K562 (cell line): ENCODE data around the gene FLT1. TPM values are rescaled to one million over a fixed set of nuclear protein-coding genes. Genes with fewer than 3 reads are reported as not detected.
A peak's percentile ranks its signal among the peaks of the same experiment; 100 is the strongest.

Experiments
- FOSL1 ChIP-seq: fragments of 200-800 bp; sonication (Bioruptor generic); conservative IDR thresholded peaks from 2 replicates; pipeline ENCODE4 v1.6.1; 2016; ENCODE audit warnings: missing genetic modification characterization, missing compliant biosample characterization
- GATAD2B ChIP-seq: fragments of 450-650 bp; IDR thresholded peaks from 2 replicates; pipeline ENCODE4 v1.6.1; 2017; ENCODE audit warnings: mild to moderate bottlenecking, borderline replicate concordance
- L3MBTL2 ChIP-seq: fragments of 450-650 bp; IDR thresholded peaks from 2 replicates; pipeline ENCODE4 v1.6.1; 2016; ENCODE audit warnings: mild to moderate bottlenecking, moderate library complexity
- MEF2D ChIP-seq: conservative IDR thresholded peaks from 2 replicates; pipeline ENCODE4 v1.6.1; 2016; ENCODE audit warnings: low read depth, missing genetic modification characterization, missing compliant biosample characterization
- NCOR1 ChIP-seq: fragments of 450-650 bp; IDR thresholded peaks from 2 replicates; pipeline ENCODE4 v1.6.1; 2016; ENCODE audit warnings: mild to moderate bottlenecking, moderate library complexity
- NFIC ChIP-seq: fragments of 450-650 bp; IDR thresholded peaks from 2 replicates; pipeline ENCODE4 v1.6.1; 2017; ENCODE audit warnings: mild to moderate bottlenecking, inconsistent platforms
- NFIX ChIP-seq: fragments of 250-450 bp; sonication (Bioruptor Pico); IDR thresholded peaks from 2 replicates; pipeline ENCODE4 v1.4.0; 2020; ENCODE audit warnings: low read depth, mild to moderate bottlenecking, moderate library complexity
- U2AF1 ChIP-seq: fragments of 200-400 bp; formaldehyde crosslinking; optimal IDR thresholded peaks from 2 replicates; pipeline ENCODE3; 2017; ENCODE audit warnings: mild to moderate bottlenecking, low read depth, low read length, moderate library complexity
- polyA plus RNA-seq, 8 experiments: library from polyadenylated mRNA; depleted of rRNA in 4 of 8; stranded (reverse) in 5 of 8; unstranded in 3 of 8; fragments of >200 nt; fragmentation: Nextera tagmentation in 2 of 8; fragmentation: Illumina TruSeq in 1 of 8; extraction: Ambion mirVana in 2 of 8; extraction: Trizol in 1 of 8; gene quantifications; 2 replicates each; pipeline versions ENCODE4 v1.2.1 to v1.2.3, GENCODE V29; 2011 to 2014; ENCODE audit warnings: inconsistent platforms in 1 of 8, missing spikeins in 1 of 8
- total RNA-seq, 7 experiments: library from RNA; depleted of rRNA in 6 of 7; stranded (reverse); fragments of >200 nt in 6 of 7; fragmentation: Illumina TruSeq in 2 of 7; extraction: Trizol in 2 of 7; gene quantifications; 2 replicates each; pipeline versions ENCODE4 v1.2.1 to v1.2.3, GENCODE V29; 2011 to 2021; ENCODE audit warnings: low replicate concordance in 1 of 7
- TF ChIP-seq, protein P1 (sequence below), 2 experiments: fragments of 450-650 bp; formaldehyde crosslinking in 1 of 2; IDR thresholded peaks; 2 replicates each; pipeline versions ENCODE4 v1.4.0 to v1.6.1; 2014 to 2020; ENCODE audit warnings: mild to moderate bottlenecking in 2 of 2, borderline replicate concordance in 1 of 2, low read depth in 1 of 2
- TF ChIP-seq, protein P2 (sequence below), 3 experiments: fragments of 200-800 bp in 1 of 3; fragments of 250-450 bp in 1 of 3; fragments of 450-650 bp in 1 of 3; sonication (Bioruptor Pico) in 1 of 3; sonication (Bioruptor generic) in 1 of 3; formaldehyde crosslinking in 1 of 3; IDR thresholded peaks; 2 replicates each; pipeline versions ENCODE4 v1.6.1 to v1.8.0; 2016 to 2022; ENCODE audit warnings: mild to moderate bottlenecking in 2 of 3, missing genetic modification characterization in 2 of 3, missing compliant biosample characterization in 1 of 3, moderate library complexity in 1 of 3
- TF ChIP-seq, protein P3 (sequence below): fragments of 450-650 bp; IDR thresholded peaks from 2 replicates; pipeline ENCODE4 v1.6.1; 2018; ENCODE audit not compliant: partially characterized antibody

FLT1 gene
- total and polyA plus RNA-seq, 9 of the 15 experiments (the other 6 are each of a cell fraction or from before 2014, with no cell fraction given): 0.01 to 2.0 (median 0.22) TPM

DNA sequence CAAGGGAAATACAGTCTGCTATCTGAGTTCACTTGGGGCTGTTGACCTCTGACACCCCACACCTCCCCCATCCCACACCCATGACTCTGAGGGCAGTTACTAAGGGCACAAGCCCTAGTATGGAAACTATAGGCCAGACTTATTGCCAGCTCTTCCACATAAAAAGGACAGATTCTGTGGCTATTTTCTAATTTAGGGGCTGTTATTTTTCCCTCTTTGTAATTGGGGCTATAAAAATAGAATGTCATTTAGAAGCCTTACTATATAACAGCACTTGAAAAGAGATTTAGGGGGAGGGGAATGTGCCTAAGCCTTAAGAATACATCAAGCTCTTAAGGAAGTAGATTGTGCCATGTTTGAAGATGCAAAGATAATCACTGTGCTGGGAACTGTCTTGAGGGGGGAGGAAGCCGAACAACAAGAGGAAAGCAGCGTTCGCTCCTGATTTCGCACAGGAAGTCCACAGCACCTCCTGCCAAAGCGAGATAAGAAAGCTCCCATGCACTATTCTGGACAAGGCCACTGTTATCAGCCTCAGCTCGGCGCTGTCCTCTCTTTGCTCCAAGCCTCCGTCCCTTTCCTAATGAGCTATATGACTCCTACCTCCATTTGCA lies 86.6 kb downstream of the FLT1 start (continued):
- TF ChIP-seq, protein P1, sequence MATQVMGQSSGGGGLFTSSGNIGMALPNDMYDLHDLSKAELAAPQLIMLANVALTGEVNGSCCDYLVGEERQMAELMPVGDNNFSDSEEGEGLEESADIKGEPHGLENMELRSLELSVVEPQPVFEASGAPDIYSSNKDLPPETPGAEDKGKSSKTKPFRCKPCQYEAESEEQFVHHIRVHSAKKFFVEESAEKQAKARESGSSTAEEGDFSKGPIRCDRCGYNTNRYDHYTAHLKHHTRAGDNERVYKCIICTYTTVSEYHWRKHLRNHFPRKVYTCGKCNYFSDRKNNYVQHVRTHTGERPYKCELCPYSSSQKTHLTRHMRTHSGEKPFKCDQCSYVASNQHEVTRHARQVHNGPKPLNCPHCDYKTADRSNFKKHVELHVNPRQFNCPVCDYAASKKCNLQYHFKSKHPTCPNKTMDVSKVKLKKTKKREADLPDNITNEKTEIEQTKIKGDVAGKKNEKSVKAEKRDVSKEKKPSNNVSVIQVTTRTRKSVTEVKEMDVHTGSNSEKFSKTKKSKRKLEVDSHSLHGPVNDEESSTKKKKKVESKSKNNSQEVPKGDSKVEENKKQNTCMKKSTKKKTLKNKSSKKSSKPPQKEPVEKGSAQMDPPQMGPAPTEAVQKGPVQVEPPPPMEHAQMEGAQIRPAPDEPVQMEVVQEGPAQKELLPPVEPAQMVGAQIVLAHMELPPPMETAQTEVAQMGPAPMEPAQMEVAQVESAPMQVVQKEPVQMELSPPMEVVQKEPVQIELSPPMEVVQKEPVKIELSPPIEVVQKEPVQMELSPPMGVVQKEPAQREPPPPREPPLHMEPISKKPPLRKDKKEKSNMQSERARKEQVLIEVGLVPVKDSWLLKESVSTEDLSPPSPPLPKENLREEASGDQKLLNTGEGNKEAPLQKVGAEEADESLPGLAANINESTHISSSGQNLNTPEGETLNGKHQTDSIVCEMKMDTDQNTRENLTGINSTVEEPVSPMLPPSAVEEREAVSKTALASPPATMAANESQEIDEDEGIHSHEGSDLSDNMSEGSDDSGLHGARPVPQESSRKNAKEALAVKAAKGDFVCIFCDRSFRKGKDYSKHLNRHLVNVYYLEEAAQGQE (IDR thresholded peaks at IDR 0.05; ENCODE audit: borderline replicate concordance): peak; percentile 72
- TF ChIP-seq, protein P1 (CRISPR knock-in tag; IDR thresholded peaks at IDR 0.05; ENCODE audit: low read depth): no peak
- TF ChIP-seq, protein P2, sequence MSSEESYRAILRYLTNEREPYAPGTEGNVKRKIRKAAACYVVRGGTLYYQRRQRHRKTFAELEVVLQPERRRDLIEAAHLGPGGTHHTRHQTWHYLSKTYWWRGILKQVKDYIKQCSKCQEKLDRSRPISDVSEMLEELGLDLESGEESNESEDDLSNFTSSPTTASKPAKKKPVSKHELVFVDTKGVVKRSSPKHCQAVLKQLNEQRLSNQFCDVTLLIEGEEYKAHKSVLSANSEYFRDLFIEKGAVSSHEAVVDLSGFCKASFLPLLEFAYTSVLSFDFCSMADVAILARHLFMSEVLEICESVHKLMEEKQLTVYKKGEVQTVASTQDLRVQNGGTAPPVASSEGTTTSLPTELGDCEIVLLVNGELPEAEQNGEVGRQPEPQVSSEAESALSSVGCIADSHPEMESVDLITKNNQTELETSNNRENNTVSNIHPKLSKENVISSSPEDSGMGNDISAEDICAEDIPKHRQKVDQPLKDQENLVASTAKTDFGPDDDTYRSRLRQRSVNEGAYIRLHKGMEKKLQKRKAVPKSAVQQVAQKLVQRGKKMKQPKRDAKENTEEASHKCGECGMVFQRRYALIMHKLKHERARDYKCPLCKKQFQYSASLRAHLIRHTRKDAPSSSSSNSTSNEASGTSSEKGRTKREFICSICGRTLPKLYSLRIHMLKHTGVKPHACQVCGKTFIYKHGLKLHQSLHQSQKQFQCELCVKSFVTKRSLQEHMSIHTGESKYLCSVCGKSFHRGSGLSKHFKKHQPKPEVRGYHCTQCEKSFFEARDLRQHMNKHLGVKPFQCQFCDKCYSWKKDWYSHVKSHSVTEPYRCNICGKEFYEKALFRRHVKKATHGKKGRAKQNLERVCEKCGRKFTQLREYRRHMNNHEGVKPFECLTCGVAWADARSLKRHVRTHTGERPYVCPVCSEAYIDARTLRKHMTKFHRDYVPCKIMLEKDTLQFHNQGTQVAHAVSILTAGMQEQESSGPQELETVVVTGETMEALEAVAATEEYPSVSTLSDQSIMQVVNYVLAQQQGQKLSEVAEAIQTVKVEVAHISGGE (CRISPR knock-in tag; IDR thresholded peaks at IDR 0.05): peak in 1 of 3 experiments; percentile 64; a peak in 2 of 6 replicates
- TF ChIP-seq FOSL1 (peak; percentile 75), NCOR1 (peak; percentile 95), GATAD2B (peak; percentile 39), NFIC (peak; percentile 87), L3MBTL2 (0 out of 2 replicates have a peak, but pooled peaks have one; percentile 40), U2AF1 (no peak), NFIX (no peak), MEF2D (tag) (peak; percentile 81; the same call in 1 of the 2 replicates)
- TF ChIP-seq, protein P3, sequence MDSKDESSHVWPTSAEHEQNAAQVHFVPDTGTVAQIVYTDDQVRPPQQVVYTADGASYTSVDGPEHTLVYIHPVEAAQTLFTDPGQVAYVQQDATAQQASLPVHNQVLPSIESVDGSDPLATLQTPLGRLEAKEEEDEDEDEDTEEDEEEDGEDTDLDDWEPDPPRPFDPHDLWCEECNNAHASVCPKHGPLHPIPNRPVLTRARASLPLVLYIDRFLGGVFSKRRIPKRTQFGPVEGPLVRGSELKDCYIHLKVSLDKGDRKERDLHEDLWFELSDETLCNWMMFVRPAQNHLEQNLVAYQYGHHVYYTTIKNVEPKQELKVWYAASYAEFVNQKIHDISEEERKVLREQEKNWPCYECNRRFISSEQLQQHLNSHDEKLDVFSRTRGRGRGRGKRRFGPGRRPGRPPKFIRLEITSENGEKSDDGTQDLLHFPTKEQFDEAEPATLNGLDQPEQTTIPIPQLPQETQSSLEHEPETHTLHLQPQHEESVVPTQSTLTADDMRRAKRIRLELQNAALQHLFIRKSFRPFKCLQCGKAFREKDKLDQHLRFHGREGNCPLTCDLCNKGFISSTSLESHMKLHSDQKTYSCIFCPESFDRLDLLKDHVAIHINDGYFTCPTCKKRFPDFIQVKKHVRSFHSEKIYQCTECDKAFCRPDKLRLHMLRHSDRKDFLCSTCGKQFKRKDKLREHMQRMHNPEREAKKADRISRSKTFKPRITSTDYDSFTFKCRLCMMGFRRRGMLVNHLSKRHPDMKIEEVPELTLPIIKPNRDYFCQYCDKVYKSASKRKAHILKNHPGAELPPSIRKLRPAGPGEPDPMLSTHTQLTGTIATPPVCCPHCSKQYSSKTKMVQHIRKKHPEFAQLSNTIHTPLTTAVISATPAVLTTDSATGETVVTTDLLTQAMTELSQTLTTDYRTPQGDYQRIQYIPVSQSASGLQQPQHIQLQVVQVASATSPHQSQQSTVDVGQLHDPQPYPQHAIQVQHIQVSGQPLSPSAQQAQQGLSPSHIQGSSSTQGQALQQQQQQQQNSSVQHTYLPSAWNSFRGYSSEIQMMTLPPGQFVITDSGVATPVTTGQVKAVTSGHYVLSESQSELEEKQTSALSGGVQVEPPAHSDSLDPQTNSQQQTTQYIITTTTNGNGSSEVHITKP: peak; percentile 56
